HUES48 (cell line): ENCODE data around the gene STK39.
"Not testable (repeated sequence)": the region's sequence is repeated elsewhere in the genome, so short reads cannot be mapped to it uniquely, and the experiment has no call there.

Experiments used
- H3K27ac ChIP-seq: one replicate; pipeline ENCODE4 v1.7.0; 2013; ENCODE audit warnings: low read depth, low read length, inconsistent platforms
- H3K27me3 ChIP-seq: 2 replicates; pipeline ENCODE4 v1.6.1; 2013; ENCODE audit warnings: mild to moderate bottlenecking, low read length; ENCODE audit not compliant: control insufficient read depth, insufficient read depth
- H3K36me3 ChIP-seq: 2 replicates; pipeline ENCODE4 v1.6.1; 2013; ENCODE audit warnings: low read length; ENCODE audit not compliant: control insufficient read depth, insufficient read depth
- H3K4me1 ChIP-seq: 2 replicates; pipeline ENCODE4 v1.6.1; 2013; ENCODE audit warnings: mild to moderate bottlenecking, low read length; ENCODE audit not compliant: control insufficient read depth, insufficient read depth
- H3K4me3 ChIP-seq: 2 replicates; pipeline ENCODE4 v1.5.1; 2013; ENCODE audit warnings: mild to moderate bottlenecking, low read depth, low read length
- H3K9ac ChIP-seq: 2 replicates; pipeline ENCODE4 v1.6.1; 2013; ENCODE audit warnings: mild to moderate bottlenecking, low read depth, low read length, moderate library complexity
- H3K9me3 ChIP-seq: 2 replicates; pipeline ENCODE4 v1.6.1; 2013; ENCODE audit warnings: low read length; ENCODE audit not compliant: control insufficient read depth, insufficient read depth

Gene STK39

DNA sequence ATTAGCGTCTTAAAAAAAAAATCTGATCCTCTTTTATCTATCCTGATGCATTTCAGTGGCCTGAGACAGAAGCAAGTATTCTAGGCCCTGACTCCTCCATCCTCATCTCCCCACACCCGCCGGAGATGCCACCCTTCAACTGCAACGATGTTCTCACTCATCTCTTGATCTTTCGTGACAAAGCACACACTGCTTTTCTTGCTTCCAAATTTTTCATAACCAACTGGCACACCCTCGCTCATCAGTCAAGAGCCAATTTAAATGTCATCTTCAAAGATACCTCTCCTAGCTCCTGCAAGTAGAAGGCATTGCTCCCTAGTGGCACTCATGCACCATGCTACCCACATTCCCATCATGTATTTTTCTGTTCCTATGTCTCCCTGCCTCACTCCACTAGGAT lies 115.0 kb downstream of the STK39 start:
- no peaks in the 10 kb centered on the region for H3K9me3 ChIP-seq
- peaks cover 15% of the 10 kb centered on the region for H3K4me1 ChIP-seq
- no peak overlapping the region for H3K9ac ChIP-seq
- H3K27ac ChIP-seq: no peak overlapping the region
- H3K4me3 ChIP-seq: no peak overlapping the region
- no peaks in the 10 kb centered on the region for H3K27me3 ChIP-seq
- H3K36me3 ChIP-seq: peaks cover 6% of the 10 kb centered on the region

DNA sequence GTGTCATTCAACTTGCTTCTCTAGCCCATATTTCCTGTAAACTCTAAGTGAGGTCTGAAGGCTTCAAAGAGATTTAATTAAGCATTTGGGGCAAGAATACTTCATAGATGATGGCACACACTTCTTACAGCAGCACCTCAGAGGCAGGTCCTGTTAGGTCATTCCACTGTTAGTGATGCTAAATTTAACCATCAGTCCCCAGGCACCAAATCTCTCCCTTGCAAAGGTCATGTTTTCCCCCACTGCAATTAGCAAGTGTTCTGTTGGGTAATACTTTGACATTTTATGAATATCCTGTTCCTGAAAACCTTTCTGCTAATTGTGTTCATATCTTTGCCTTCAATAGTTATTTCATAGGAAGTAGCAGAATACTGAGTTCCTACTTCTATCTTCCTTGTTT lies 117.0 kb downstream of the STK39 start:
- Histone ChIP-seq H3K36me3 (peaks cover 11% of the 10 kb centered on the region), H3K27ac (no peak overlapping the region), H3K9ac (no peak overlapping the region), H3K4me1 (0 out of 2 replicates have a peak, but pooled peaks cover 5% of the 10 kb centered on the region), H3K4me3 (no peak overlapping the region), H3K9me3 (no peaks in the 10 kb centered on the region), H3K27me3 (no peaks in the 10 kb centered on the region)

- 0 out of 2 replicates have a peak, but pooled peaks cover 5% of the 10 kb centered on the region for H3K4me1 ChIP-seq
- no peaks in the 10 kb centered on the region for H3K9me3 ChIP-seq
- H3K27me3 ChIP-seq: no peaks in the 10 kb centered on the region
- H3K27ac ChIP-seq: no peak overlapping the region
- H3K9ac ChIP-seq: no peak overlapping the region
- peaks cover 21% of the 10 kb centered on the region for H3K36me3 ChIP-seq
- H3K4me3 ChIP-seq: no peak overlapping the region
Measured at GRCh38 chr2:168127371-168127770, 120.0 kb downstream of the STK39 start.

DNA sequence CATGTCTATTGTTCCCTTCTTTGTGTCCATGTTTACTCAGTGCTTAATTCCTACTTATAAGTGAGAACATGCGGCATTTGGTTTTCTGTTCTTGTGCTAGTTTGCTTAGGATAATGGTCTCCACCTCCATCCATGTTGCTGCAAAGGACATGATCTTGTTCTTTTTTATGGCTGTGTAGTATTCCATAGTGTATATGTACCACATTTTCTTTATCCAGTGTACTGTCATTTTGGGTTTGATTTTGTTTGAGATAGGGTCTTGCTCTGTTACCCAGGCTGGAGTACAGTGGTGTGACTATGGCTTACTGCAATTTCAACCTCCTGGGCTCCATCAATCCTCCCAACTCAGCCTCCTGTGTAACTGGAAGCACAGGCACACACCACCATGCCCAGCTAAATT lies 125.2 kb downstream of the STK39 start:
- Histone ChIP-seq H3K36me3 (peaks cover 16% of the 10 kb centered on the region; the same call in 1 of the 2 replicates), H3K4me1 (peaks cover 15% of the 10 kb centered on the region)
- H3K27me3 ChIP-seq, H3K9me3 ChIP-seq, H3K4me3 ChIP-seq, H3K9ac ChIP-seq, H3K27ac ChIP-seq: not testable (repeated sequence)

DNA sequence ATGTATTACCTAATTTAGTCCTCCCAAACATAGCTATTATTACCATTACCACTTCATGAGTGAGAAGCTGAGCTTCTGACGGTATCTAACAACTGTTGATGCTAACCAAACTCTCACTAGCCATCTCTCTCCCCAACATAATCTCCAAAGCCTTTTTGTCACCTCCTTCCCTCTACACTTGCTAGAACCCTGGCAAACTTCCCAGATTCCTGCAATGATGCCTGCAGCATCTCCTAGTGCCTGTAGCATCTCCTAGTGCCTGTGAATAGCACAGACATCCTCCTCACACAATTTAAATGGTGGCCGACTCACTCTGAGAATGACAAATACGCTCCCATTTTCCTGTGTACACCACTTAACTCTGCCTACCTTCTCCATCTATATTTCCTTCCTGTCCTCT lies 126.7 kb downstream of the STK39 start:
- Histone ChIP-seq H3K4me3 (no peak overlapping the region), H3K9ac (no peak overlapping the region), H3K27me3 (no peaks in the 10 kb centered on the region), H3K27ac (no peak overlapping the region), H3K4me1 (peaks cover 28% of the 10 kb centered on the region), H3K36me3 (peaks cover 12% of the 10 kb centered on the region; the same call in 1 of the 2 replicates), H3K9me3 (no peaks in the 10 kb centered on the region)

- Histone ChIP-seq H3K4me1 (peaks cover 28% of the 10 kb centered on the region), H3K9ac (no peak overlapping the region), H3K4me3 (no peak overlapping the region), H3K9me3 (no peaks in the 10 kb centered on the region), H3K27ac (no peak overlapping the region), H3K27me3 (no peaks in the 10 kb centered on the region), H3K36me3 (peaks cover 12% of the 10 kb centered on the region; the same call in 1 of the 2 replicates)
Measured at GRCh38 chr2:168120310-168120709, 127.1 kb downstream of the STK39 start.

GRCh38 chr2:168119515-168120141 lies 127.8 kb downstream of the STK39 start:
- Histone ChIP-seq H3K4me3 (no peak overlapping the region), H3K9me3 (no peaks in the 10 kb centered on the region), H3K4me1 (peaks cover 28% of the 10 kb centered on the region), H3K36me3 (peaks cover 12% of the 10 kb centered on the region; the same call in 1 of the 2 replicates), H3K9ac (no peak overlapping the region), H3K27me3 (no peaks in the 10 kb centered on the region), H3K27ac (no peak overlapping the region)

DNA sequence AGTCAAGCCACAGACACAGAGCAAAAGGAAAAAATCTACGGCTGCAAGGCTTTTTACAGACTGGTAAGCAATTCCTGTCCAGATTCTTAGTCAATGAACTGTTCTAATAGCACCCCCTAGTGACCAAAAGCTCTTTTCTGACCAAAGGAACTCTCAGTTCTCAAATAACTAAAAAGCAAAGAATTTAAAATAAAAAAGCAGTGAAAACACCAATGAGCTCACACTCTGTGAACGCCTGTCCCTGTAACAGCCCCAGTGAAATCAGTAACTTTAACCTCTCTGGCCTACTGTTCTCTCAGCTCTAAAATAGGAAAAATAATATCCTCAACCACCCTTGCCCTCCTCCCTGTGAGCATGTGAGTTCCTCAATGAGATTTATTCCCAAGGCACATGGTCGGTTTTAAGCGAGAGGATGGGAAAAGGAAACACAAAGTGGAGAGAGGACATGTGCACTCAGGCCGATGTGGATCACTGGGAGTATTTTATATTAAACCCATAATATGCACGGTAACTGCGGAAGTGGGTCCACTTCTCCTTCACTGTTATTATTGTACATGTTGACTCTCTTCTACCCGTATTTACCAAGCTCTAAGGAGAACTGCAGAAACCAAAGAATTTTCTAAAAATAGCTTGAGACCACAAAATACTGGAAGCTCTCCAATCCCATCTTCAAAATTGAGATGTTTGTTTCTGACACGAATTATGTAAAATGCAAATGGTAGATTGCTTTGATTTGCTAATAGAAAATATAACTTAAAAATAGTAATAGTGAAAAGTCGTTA lies 128.5 kb downstream of the STK39 start:
- Histone ChIP-seq H3K9ac (no peak overlapping the region), H3K9me3 (no peaks in the 10 kb centered on the region), H3K36me3 (peaks cover 12% of the 10 kb centered on the region; the same call in 1 of the 2 replicates), H3K4me1 (peaks cover 28% of the 10 kb centered on the region), H3K27me3 (no peaks in the 10 kb centered on the region), H3K27ac (peak overlapping the region; percentile 24), H3K4me3 (no peak overlapping the region)

DNA sequence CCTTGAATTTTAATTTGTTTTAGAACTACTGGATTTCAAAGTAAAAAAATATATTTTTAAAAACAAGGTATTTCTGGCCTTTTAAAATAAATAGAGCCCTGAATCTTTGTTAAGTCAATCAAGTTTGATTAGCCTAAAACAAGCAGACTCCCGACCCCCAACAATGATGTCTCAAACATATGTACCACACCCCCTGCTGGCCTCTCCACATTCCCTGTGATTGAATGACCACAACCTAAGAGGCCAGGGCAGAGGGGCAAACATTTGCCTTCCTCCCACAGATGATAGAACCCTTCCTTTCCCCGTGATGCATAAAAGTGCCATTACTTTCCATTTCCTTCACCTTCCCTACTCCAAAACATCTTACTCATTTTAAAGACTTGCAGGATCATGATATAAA lies 130.9 kb downstream of the STK39 start:
- H3K4me3 ChIP-seq: no peak overlapping the region
- H3K4me1 ChIP-seq: peaks cover 28% of the 10 kb centered on the region
- H3K27me3 ChIP-seq: no peaks in the 10 kb centered on the region
- no peak overlapping the region for H3K9ac ChIP-seq
- H3K9me3 ChIP-seq: no peaks in the 10 kb centered on the region
- H3K36me3 ChIP-seq: no peaks in the 10 kb centered on the region
- no peak overlapping the region for H3K27ac ChIP-seq

DNA sequence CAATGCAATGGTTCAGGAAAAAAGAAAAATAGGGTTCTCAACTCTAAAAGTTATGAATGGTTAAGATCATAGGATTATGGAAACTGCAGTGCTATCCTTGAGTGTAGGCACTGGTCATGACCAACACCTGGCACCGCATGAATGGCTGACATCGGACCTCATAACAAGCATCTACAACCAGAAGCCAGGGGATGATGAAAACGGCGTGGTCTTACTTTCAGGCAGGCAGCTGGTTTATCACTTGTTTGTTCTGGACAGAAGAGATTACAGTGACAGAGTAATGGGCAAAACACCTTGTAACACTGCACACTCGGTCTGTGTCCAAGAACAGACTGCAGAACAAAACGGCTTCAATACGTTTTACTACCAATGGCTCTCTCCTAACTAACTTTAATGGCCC lies 132.8 kb downstream of the STK39 start:
- peaks cover 28% of the 10 kb centered on the region for H3K4me1 ChIP-seq
- no peaks in the 10 kb centered on the region for H3K36me3 ChIP-seq

DNA sequence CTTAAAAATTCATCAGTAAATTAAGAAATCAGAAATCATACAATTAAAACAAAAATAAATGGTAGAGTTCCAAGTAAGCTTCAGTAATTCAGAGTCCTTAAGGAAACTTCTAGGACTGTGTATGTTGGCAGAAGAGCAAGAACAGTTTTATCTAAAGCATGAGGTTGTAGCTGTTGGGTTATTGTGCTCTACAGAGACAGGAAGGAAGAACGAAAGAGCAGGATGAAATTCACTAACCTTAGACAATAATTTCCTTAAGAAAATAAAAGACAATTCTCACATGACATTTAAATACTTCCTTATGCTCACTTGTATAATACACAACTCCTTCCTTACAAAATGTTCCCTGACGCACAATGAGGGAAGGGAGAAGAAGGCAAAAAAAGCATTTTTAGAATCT lies 133.4 kb downstream of the STK39 start:
- no peak overlapping the region for H3K4me3 ChIP-seq
- H3K36me3 ChIP-seq: no peaks in the 10 kb centered on the region
- H3K27me3 ChIP-seq: no peaks in the 10 kb centered on the region
- no peak overlapping the region for H3K27ac ChIP-seq
- H3K4me1 ChIP-seq: peaks cover 24% of the 10 kb centered on the region
- no peak overlapping the region for H3K9ac ChIP-seq
- no peaks in the 10 kb centered on the region for H3K9me3 ChIP-seq

More for the DNA sequence above, 132.8 kb downstream of the STK39 start:
- H3K9me3 ChIP-seq: no peaks in the 10 kb centered on the region
- H3K27ac ChIP-seq: no peak overlapping the region
- H3K4me3 ChIP-seq: no peak overlapping the region
- no peak overlapping the region for H3K9ac ChIP-seq
- no peaks in the 10 kb centered on the region for H3K27me3 ChIP-seq
